ENCODE measurements around the gene TNN.
"Not testable (repeated sequence)": the region's sequence is repeated elsewhere in the genome, so short reads cannot be mapped to it uniquely, and the experiment has no call there.

Gene TNN

DNA sequence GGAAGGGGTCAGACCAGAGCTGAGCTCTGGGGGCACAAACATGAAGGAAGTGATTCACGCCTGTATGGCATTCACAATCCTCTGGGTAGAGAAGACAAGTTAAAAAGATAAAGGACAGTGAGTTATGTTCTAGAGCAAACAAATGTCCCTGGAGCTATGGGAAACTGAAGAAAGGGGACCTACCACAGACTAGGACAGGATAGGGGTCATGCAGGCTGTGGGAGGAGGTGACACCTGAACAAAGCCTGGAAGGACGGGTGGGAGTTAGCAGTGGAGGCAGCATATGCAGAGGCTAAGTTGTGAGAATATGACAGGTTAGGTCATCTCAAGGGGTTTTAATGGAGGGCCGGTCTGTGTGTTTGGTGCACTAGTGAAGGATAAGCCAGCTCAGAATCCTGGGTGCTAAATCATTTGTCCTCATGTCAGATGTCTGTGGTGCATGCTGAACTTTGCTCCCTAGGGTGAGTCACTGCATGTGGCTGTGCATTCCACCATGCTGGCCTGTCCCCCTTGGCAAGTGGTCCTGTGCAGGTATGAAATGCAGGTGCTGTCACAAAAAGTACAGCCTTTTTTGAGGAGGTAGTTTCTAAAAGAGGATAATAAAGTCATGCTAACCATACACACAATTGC lies 28.5 kb downstream of the TNN start:
- Mint-ChIP-seq H3K27me3 (no peaks in the 10 kb centered on the region), H3K4me3 (no peak overlapping the region), H3K4me1 (no peaks in the 10 kb centered on the region), H3K9me3 (no peaks in the 10 kb centered on the region), H3K36me3 (ENCODE audit: insufficient read depth) (no peaks in the 10 kb centered on the region), H3K27ac (ENCODE audit: low read depth) (no peak overlapping the region)
- ATAC-seq (replicated peaks; ENCODE audit: extremely low read depth, poor library complexity, severe bottlenecking): no peak
- DNase-seq (ENCODE audit: low spot score in 2 of 2): no peak

DNA sequence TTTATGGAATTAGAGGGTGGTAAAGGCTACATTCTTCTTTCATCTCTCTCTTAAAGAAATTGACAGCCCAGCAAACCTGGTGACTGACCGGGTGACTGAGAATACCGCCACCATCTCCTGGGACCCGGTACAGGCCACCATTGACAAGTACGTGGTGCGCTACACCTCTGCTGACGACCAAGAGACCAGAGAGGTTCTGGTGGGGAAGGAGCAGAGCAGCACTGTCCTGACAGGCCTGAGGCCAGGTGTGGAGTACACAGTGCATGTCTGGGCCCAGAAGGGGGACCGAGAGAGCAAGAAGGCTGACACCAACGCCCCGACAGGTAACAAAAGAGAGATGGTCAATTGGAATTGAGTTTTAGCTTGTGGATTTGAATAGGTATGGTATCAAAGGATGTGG lies 29.7 kb downstream of the TNN start:
- no peaks in the 10 kb centered on the region for H3K36me3 Mint-ChIP-seq (ENCODE audit: insufficient read depth)
- H3K27me3 Mint-ChIP-seq: no peaks in the 10 kb centered on the region
- ATAC-seq (replicated peaks; ENCODE audit: extremely low read depth, poor library complexity, severe bottlenecking) (no peak), DNase-seq (ENCODE audit: low spot score in 2 of 2) (no peak)
- H3K27ac Mint-ChIP-seq (ENCODE audit: low read depth): no peak overlapping the region
- no peaks in the 10 kb centered on the region for H3K4me1 Mint-ChIP-seq
- no peak overlapping the region for H3K4me3 Mint-ChIP-seq
- H3K9me3 Mint-ChIP-seq: no peaks in the 10 kb centered on the region

- no peak overlapping the region for H3K4me3 Mint-ChIP-seq
- ATAC-seq (replicated peaks; ENCODE audit: extremely low read depth, poor library complexity, severe bottlenecking) (no peak), DNase-seq (ENCODE audit: low spot score in 2 of 2) (no peak)
- H3K27ac Mint-ChIP-seq (ENCODE audit: low read depth): no peak overlapping the region
- peaks cover 2% of the 10 kb centered on the region for H3K27me3 Mint-ChIP-seq
- no peaks in the 10 kb centered on the region for H3K4me1 Mint-ChIP-seq
- no peaks in the 10 kb centered on the region for H3K9me3 Mint-ChIP-seq
- H3K36me3 Mint-ChIP-seq (ENCODE audit: insufficient read depth): peaks cover 1% of the 10 kb centered on the region
Observed at GRCh38 chr1:175099916-175100315, 32.3 kb downstream of the TNN start.

DNA sequence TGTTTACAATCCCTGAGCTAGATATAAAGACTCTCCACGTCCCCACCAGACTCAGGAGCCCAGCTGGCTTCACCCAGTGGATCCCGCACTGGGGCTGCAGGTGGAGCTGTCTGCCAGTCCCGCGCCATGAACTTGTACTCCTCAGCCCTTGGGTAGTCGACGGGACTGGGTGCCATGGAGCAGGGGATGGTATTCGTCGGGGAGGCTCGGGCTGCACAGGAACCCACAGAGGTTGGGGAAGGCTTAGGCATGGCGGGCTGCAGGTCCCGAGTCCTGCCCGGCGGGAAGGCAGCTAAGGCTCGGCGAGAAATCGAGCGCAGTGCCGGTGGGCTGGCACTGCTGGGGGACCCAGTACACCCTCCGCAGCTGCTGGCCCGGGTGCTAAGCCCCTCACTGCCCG lies 34.5 kb downstream of the TNN start:
- peaks cover 14% of the 10 kb centered on the region for H3K27me3 Mint-ChIP-seq
- not testable (repeated sequence) for DNase-seq (ENCODE audit: low spot score in 2 of 2); H3K4me3 Mint-ChIP-seq; ATAC-seq (replicated peaks; ENCODE audit: extremely low read depth, poor library complexity, severe bottlenecking); H3K9me3 Mint-ChIP-seq; H3K36me3 Mint-ChIP-seq (ENCODE audit: insufficient read depth); H3K27ac Mint-ChIP-seq (ENCODE audit: low read depth); H3K4me1 Mint-ChIP-seq

DNA sequence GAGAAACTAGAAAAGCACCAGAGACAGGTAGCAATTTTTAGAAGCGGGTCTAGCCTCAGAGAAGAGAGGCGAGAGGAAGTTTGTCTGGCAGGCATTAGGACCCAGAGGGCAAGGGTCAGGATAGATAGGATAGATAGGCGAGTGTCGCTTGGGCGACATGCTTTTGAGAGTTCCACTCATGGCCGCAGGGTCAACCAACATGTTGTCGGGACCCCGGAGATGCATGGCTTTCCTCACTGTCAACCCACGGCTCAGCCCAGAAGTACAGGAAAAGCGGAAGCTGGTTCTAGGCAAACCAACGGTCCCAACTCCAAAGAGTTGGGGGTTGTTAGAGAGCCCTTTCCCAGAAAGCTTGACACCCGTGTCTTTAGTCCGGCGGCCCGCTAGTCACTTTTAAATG lies 38.9 kb downstream of the TNN start:
- ATAC-seq (replicated peaks; ENCODE audit: extremely low read depth, poor library complexity, severe bottlenecking); H3K27ac Mint-ChIP-seq (ENCODE audit: low read depth); H3K36me3 Mint-ChIP-seq (ENCODE audit: insufficient read depth); H3K4me3 Mint-ChIP-seq; H3K4me1 Mint-ChIP-seq; H3K9me3 Mint-ChIP-seq; DNase-seq (ENCODE audit: low spot score in 2 of 2): not testable (repeated sequence)
- H3K27me3 Mint-ChIP-seq: peaks cover 16% of the 10 kb centered on the region

- not testable (repeated sequence) for H3K27ac Mint-ChIP-seq (ENCODE audit: low read depth); H3K36me3 Mint-ChIP-seq (ENCODE audit: insufficient read depth); H3K9me3 Mint-ChIP-seq; H3K4me3 Mint-ChIP-seq; H3K4me1 Mint-ChIP-seq; DNase-seq (ENCODE audit: low spot score in 2 of 2); ATAC-seq (replicated peaks; ENCODE audit: extremely low read depth, poor library complexity, severe bottlenecking)
- H3K27me3 Mint-ChIP-seq: peaks cover 35% of the 10 kb centered on the region
Observed at GRCh38 chr1:175108331-175108820, 40.7 kb downstream of the TNN start.

- peaks cover 12% of the 10 kb centered on the region for H3K9me3 Mint-ChIP-seq
- H3K27ac Mint-ChIP-seq (ENCODE audit: low read depth): no peak overlapping the region
- ATAC-seq (replicated peaks; ENCODE audit: extremely low read depth, poor library complexity, severe bottlenecking) (no peak), DNase-seq (ENCODE audit: low spot score in 2 of 2) (no peak)
- H3K36me3 Mint-ChIP-seq (ENCODE audit: insufficient read depth): no peaks in the 10 kb centered on the region
- peaks cover 54% of the 10 kb centered on the region for H3K27me3 Mint-ChIP-seq
- no peak overlapping the region for H3K4me3 Mint-ChIP-seq
- peaks cover 5% of the 10 kb centered on the region for H3K4me1 Mint-ChIP-seq
Observed at GRCh38 chr1:175114996-175115395, 47.4 kb downstream of the TNN start.

DNA sequence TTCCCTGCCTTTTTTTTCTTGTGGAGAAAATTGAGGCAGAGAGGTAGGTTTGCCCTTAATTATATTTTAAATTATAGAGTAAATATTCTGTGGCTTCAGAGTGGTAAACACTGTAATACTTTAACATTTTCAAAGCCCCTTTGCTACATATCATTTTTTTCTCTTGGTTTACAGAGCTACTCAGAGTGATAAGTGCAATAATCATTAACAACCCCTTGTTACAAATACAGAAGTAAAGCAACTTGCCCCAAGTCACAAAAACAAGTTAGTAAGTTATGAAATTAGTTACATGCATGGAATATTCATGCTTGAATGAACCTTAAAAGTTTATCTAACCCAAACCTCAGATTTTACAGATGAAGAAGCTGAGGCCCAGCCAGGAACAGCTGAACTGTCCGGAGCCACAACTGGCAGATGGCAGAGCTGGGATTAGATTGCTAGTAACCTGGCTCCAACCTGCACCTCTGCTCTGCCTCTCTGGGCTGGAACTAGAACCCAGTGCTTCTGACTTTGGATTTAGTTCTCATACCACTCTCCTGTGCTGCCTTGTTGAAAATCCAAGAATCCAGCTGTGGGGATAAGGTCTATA lies 48.7 kb downstream of the TNN start:
- H3K4me1 Mint-ChIP-seq: peaks cover 5% of the 10 kb centered on the region
- H3K27me3 Mint-ChIP-seq: peaks cover 54% of the 10 kb centered on the region
- no peak overlapping the region for H3K4me3 Mint-ChIP-seq
- no peak overlapping the region for H3K27ac Mint-ChIP-seq (ENCODE audit: low read depth)
- no peak for ATAC-seq (replicated peaks; ENCODE audit: extremely low read depth, poor library complexity, severe bottlenecking)
- no peaks in the 10 kb centered on the region for H3K36me3 Mint-ChIP-seq (ENCODE audit: insufficient read depth)
- DNase-seq (ENCODE audit: low spot score in 2 of 2): no peak
- H3K9me3 Mint-ChIP-seq: peaks cover 12% of the 10 kb centered on the region

GRCh38 chr1:175116903-175117302 lies 49.3 kb downstream of the TNN start:
- DNase-seq (ENCODE audit: low spot score in 2 of 2) (no peak), ATAC-seq (replicated peaks; ENCODE audit: extremely low read depth, poor library complexity, severe bottlenecking) (no peak)

DNA sequence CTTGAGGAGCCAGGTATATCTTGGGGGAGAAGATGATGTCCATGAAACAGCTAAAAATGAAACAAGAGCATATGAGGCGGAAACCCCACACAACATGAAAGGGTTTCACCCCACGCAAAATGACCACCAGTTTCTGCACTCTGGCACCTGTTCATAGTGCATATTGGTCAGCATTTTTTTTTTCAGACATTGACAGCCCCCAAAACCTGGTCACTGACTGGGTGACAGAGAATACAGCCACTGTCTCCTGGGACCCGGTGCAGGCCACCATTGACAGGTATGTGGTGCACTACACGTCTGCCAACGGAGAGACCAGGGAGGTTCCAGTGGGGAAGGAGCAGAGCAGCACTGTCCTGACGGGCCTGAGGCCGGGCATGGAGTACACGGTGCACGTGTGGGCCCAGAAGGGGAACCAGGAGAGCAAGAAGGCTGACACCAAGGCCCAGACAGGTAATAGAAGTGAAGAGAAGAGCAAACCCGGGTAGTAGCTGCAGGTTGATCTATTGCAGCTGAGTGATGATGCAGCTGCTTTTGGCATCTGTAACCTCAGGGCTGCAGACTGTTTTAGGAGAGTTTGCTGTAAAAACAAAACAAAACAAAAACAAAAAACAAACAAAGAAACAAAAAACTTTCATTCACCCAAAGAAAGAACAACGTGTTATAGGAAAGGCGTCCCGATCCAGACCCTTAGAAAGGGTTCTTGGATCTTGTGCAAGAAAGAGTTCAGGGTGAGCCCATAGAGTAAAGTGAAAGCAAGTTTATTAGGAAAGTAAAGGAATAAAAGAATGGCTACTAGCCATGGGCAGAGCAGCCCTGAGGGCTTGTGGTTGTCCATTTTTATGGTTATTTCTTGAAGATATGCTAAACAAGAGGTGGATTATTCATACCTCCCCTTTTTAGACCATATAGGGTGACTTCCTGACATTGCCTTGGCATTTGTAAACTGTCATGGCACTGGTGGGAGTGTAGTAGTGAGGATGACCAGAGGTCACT lies 51.0 kb downstream of the TNN start:
- no peak for ATAC-seq (replicated peaks; ENCODE audit: extremely low read depth, poor library complexity, severe bottlenecking)
- Mint-ChIP-seq H3K9me3 (peaks cover 3% of the 10 kb centered on the region), H3K36me3 (ENCODE audit: insufficient read depth) (no peaks in the 10 kb centered on the region), H3K4me1 (no peaks in the 10 kb centered on the region), H3K27ac (ENCODE audit: low read depth) (no peak overlapping the region), H3K4me3 (no peak overlapping the region), H3K27me3 (peaks cover 31% of the 10 kb centered on the region)
- no peak for DNase-seq (ENCODE audit: low spot score in 2 of 2)

More at GRCh38 chr1:175116903-175117302, 49.3 kb downstream of the TNN start:
- Mint-ChIP-seq H3K4me1 (peaks cover 5% of the 10 kb centered on the region), H3K9me3 (peaks cover 12% of the 10 kb centered on the region), H3K36me3 (ENCODE audit: insufficient read depth) (no peaks in the 10 kb centered on the region), H3K27ac (ENCODE audit: low read depth) (no peak overlapping the region), H3K27me3 (peaks cover 49% of the 10 kb centered on the region), H3K4me3 (no peak overlapping the region)

DNA sequence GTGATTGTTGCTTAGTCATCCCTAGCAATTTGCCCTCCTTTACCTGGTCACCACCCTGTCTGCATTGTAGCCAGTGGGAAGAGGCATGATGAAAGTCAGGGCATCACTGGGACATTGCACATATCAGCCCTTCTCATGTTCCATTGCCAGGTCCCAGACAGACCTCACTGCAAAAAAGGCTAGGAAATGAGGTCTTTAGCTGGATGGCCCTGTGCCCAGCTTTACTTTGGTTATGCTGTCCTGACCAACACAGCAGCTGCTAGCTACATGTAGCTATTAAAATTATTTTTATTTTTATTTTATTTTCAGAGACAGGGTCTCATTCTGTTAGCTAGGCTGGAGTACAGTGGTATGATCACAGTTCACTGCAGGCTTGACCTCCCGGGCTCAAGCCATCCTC lies 52.9 kb downstream of the TNN start:
- Mint-ChIP-seq H3K4me1 (no peaks in the 10 kb centered on the region), H3K36me3 (ENCODE audit: insufficient read depth) (no peaks in the 10 kb centered on the region), H3K27ac (ENCODE audit: low read depth) (no peak overlapping the region), H3K27me3 (peaks cover 12% of the 10 kb centered on the region), H3K9me3 (no peaks in the 10 kb centered on the region), H3K4me3 (no peak overlapping the region)
- ATAC-seq (replicated peaks; ENCODE audit: extremely low read depth, poor library complexity, severe bottlenecking): no peak
- no peak for DNase-seq (ENCODE audit: low spot score in 2 of 2)

DNA sequence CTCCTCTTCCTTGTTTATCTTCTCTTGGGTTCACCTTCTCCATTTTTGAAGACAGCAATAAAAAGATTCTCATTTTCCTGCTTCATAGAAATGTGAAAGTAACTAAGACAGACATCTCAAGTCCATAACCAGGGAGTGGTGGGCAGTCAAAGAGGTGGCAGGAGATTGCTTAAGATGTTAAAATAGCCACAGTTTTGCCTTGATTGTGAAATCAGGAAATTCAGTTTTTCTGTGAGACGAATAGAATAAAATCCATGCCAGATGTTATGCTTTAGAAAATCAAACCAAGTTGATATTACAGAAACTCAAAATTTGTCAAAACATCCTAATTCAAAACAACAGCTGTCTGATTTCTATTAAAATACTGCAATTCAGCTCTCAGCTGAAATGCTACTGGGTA lies 57.2 kb downstream of the TNN start:
- no peak for DNase-seq (ENCODE audit: low spot score in 2 of 2)
- H3K27ac Mint-ChIP-seq (ENCODE audit: low read depth): no peak overlapping the region
- ATAC-seq (replicated peaks; ENCODE audit: extremely low read depth, poor library complexity, severe bottlenecking): no peak
- no peaks in the 10 kb centered on the region for H3K27me3 Mint-ChIP-seq
- peaks cover 5% of the 10 kb centered on the region for H3K4me1 Mint-ChIP-seq
- no peaks in the 10 kb centered on the region for H3K36me3 Mint-ChIP-seq (ENCODE audit: insufficient read depth)
- no peaks in the 10 kb centered on the region for H3K9me3 Mint-ChIP-seq
- H3K4me3 Mint-ChIP-seq: no peak overlapping the region
